WTC11 (cell line): ENCODE data around the gene ATP2B3. TPM values are rescaled to one million over a fixed set of nuclear protein-coding genes. Genes with fewer than 3 reads are reported as not detected.

ENCODE experiments used
- ATAC-seq: fragments of 200-7000 bp; cut with Tn5 transposase; 2 replicates; pipeline ENCODE4 v1.10.0; 2021; ENCODE audit warnings: mild to moderate bottlenecking, moderate library complexity
- CTCF ChIA-PET: fragments of 300-600 bp; sonication (Branson Sonifier 250); formaldehyde crosslinking; loops from one replicate; lab custom pipeline; 2021; ENCODE audit warnings: antibody characterized with exemption; lab: Charles Lee
- POLR2A ChIA-PET: fragments of 350-600 bp; sonication (Branson Sonifier 250); formaldehyde crosslinking; loops from one replicate; lab custom pipeline; 2021; ENCODE audit warnings: antibody characterized with exemption; lab: Charles Lee
- DNase-seq: peaks from one replicate; pipeline ENCODE4 v3.0.0; 2021; ENCODE audit warnings: low spot score
- H3K27ac Mint-ChIP-seq: 2 replicates; pipeline ENCODE4 v1.8.0; 2021; ENCODE audit warnings: mixed read lengths
- H3K27me3 Mint-ChIP-seq: 2 replicates; pipeline ENCODE4 v1.8.0; 2021; ENCODE audit warnings: low read depth, mild to moderate bottlenecking, moderate library complexity, mixed read lengths
- H3K36me3 Mint-ChIP-seq: 2 replicates; pipeline ENCODE4 v1.8.0; 2021; ENCODE audit warnings: mixed read lengths
- H3K4me1 Mint-ChIP-seq: 2 replicates; pipeline ENCODE4 v1.8.0; 2022; ENCODE audit warnings: mixed read lengths
- H3K4me3 Mint-ChIP-seq: 2 replicates; pipeline ENCODE4 v1.8.0; 2021; ENCODE audit warnings: mild to moderate bottlenecking, moderate library complexity, mixed read lengths
- H3K9me3 Mint-ChIP-seq: 2 replicates; pipeline ENCODE4 v1.8.0; 2021; ENCODE audit warnings: mixed read lengths
- FOXK1 ChIP-seq: sonication (generic); formaldehyde crosslinking; IDR thresholded peaks from 2 replicates; pipeline ENCODE4 v1.8.0; 2022; ENCODE audit warnings: mild to moderate bottlenecking, moderate library complexity, missing genetic modification reagents
- IRF2 ChIP-seq: sonication (generic); formaldehyde crosslinking; IDR thresholded peaks from 2 replicates; pipeline ENCODE4 v1.8.0; 2022; ENCODE audit warnings: low read depth, missing genetic modification reagents, borderline replicate concordance
- NFYB ChIP-seq: sonication (generic); formaldehyde crosslinking; conservative IDR thresholded peaks from 2 replicates; pipeline ENCODE4 v1.8.0; 2022; ENCODE audit warnings: low read depth, missing genetic modification reagents
- NR1H2 ChIP-seq: sonication (generic); formaldehyde crosslinking; IDR thresholded peaks from 2 replicates; pipeline ENCODE4 v1.9.0; 2021; ENCODE audit warnings: mild to moderate bottlenecking, moderate library complexity, missing genetic modification reagents
- RELA ChIP-seq: sonication (generic); formaldehyde crosslinking; IDR thresholded peaks from 2 replicates; pipeline ENCODE4 v1.8.1; 2022; ENCODE audit warnings: missing genetic modification reagents, mild to moderate bottlenecking, borderline replicate concordance
- SMAD4 ChIP-seq: sonication (generic); formaldehyde crosslinking; IDR thresholded peaks from 2 replicates; pipeline ENCODE4 v1.8.0; 2022; ENCODE audit warnings: mild to moderate bottlenecking, missing genetic modification reagents
- SP1 ChIP-seq: sonication (generic); formaldehyde crosslinking; conservative IDR thresholded peaks from 2 replicates; pipeline ENCODE4 v1.8.1; 2022; ENCODE audit warnings: missing genetic modification reagents
- TEAD1 ChIP-seq: sonication (generic); formaldehyde crosslinking; IDR thresholded peaks from 2 replicates; pipeline ENCODE4 v1.8.0; 2022; ENCODE audit warnings: mild to moderate bottlenecking, missing genetic modification reagents
- TP53 ChIP-seq: sonication (generic); formaldehyde crosslinking; IDR thresholded peaks from 2 replicates; pipeline ENCODE4 v1.8.1; 2023; ENCODE audit warnings: mild to moderate bottlenecking, missing genetic modification reagents
- ZBTB21 ChIP-seq: sonication (generic); formaldehyde crosslinking; IDR thresholded peaks from 2 replicates; pipeline ENCODE4 v1.8.1; 2023; ENCODE audit warnings: mild to moderate bottlenecking, missing genetic modification reagents, borderline replicate concordance
- ZNF263 ChIP-seq: sonication (generic); formaldehyde crosslinking; IDR thresholded peaks from 2 replicates; pipeline ENCODE4 v1.8.1; 2022; ENCODE audit warnings: low read depth, mild to moderate bottlenecking, moderate library complexity, missing genetic modification reagents
- ZNF317 ChIP-seq: sonication (generic); formaldehyde crosslinking; IDR thresholded peaks from 2 replicates; pipeline ENCODE4 v1.8.1; 2023; ENCODE audit warnings: low read depth, mild to moderate bottlenecking, moderate library complexity, missing genetic modification reagents, borderline replicate concordance
- total RNA-seq: library from RNA; stranded (reverse); gene quantifications from 3 replicates; pipeline ENCODE4 v1.2.3, GENCODE V29; 2021
- TF ChIP-seq, protein P1 (sequence below): sonication (generic); formaldehyde crosslinking; IDR thresholded peaks from 2 replicates; pipeline ENCODE4 v1.8.1; 2022; ENCODE audit warnings: mild to moderate bottlenecking, missing genetic modification reagents, moderate library complexity, borderline replicate concordance
- TF ChIP-seq, protein P2 (sequence below): sonication (generic); formaldehyde crosslinking; IDR thresholded peaks from 2 replicates; pipeline ENCODE4 v1.8.1; 2023; ENCODE audit warnings: mild to moderate bottlenecking, missing genetic modification reagents
- TF ChIP-seq, protein P3 (sequence below): sonication (generic); formaldehyde crosslinking; IDR thresholded peaks from 2 replicates; pipeline ENCODE4 v1.8.0; 2022; ENCODE audit warnings: mild to moderate bottlenecking, missing genetic modification reagents
- TF ChIP-seq, protein P4 (sequence below): fragments of 250-450 bp; sonication (Bioruptor Pico); conservative IDR thresholded peaks from 2 replicates; pipeline ENCODE4 v1.9.0; 2021; ENCODE audit warnings: mild to moderate bottlenecking
- TF ChIP-seq, protein P5 (sequence below): sonication (generic); formaldehyde crosslinking; IDR thresholded peaks from 2 replicates; pipeline ENCODE4 v1.8.0; 2022; ENCODE audit warnings: mild to moderate bottlenecking, missing genetic modification reagents

Gene ATP2B3
- total RNA-seq, 1 experiment from 2014 or later = 0.28 TPM

GRCh38 chrX:153502131-153502530, 15.3 kb upstream of the ATP2B3 start:
- Mint-ChIP-seq H3K27me3 (no peaks in the 10 kb centered on the region), H3K27ac (no peak overlapping the region), H3K4me3 (no peak overlapping the region), H3K9me3 (peaks cover 6% of the 10 kb centered on the region; the same call in 1 of the 2 replicates), H3K36me3 (no peaks in the 10 kb centered on the region), H3K4me1 (no peaks in the 10 kb centered on the region)
- CTCF ChIA-PET = no interaction called here
- POLR2A ChIA-PET = no interaction called here
- TF ChIP-seq NR1H2 (CRISPR knock-in tag) (no peak), SMAD4 (CRISPR knock-in tag) (no peak), NFYB (CRISPR knock-in tag) (no peak), ZNF263 (CRISPR knock-in tag) (no peak), RELA (CRISPR knock-in tag) (no peak), TP53 (no peak), SP1 (CRISPR knock-in tag) (no peak), IRF2 (CRISPR knock-in tag) (no peak), ZBTB21 (CRISPR knock-in tag) (no peak), TEAD1 (CRISPR knock-in tag) (no peak), FOXK1 (CRISPR knock-in tag) (no peak)
- TF ChIP-seq, protein P1, sequence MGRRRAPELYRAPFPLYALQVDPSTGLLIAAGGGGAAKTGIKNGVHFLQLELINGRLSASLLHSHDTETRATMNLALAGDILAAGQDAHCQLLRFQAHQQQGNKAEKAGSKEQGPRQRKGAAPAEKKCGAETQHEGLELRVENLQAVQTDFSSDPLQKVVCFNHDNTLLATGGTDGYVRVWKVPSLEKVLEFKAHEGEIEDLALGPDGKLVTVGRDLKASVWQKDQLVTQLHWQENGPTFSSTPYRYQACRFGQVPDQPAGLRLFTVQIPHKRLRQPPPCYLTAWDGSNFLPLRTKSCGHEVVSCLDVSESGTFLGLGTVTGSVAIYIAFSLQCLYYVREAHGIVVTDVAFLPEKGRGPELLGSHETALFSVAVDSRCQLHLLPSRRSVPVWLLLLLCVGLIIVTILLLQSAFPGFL = no peak
- TF ChIP-seq, protein P2, sequence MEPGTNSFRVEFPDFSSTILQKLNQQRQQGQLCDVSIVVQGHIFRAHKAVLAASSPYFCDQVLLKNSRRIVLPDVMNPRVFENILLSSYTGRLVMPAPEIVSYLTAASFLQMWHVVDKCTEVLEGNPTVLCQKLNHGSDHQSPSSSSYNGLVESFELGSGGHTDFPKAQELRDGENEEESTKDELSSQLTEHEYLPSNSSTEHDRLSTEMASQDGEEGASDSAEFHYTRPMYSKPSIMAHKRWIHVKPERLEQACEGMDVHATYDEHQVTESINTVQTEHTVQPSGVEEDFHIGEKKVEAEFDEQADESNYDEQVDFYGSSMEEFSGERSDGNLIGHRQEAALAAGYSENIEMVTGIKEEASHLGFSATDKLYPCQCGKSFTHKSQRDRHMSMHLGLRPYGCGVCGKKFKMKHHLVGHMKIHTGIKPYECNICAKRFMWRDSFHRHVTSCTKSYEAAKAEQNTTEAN (CRISPR knock-in tag) = no peak
- TF ChIP-seq, protein P3, sequence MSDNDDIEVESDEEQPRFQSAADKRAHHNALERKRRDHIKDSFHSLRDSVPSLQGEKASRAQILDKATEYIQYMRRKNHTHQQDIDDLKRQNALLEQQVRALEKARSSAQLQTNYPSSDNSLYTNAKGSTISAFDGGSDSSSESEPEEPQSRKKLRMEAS (CRISPR knock-in tag) = no peak
- TF ChIP-seq, protein P4, sequence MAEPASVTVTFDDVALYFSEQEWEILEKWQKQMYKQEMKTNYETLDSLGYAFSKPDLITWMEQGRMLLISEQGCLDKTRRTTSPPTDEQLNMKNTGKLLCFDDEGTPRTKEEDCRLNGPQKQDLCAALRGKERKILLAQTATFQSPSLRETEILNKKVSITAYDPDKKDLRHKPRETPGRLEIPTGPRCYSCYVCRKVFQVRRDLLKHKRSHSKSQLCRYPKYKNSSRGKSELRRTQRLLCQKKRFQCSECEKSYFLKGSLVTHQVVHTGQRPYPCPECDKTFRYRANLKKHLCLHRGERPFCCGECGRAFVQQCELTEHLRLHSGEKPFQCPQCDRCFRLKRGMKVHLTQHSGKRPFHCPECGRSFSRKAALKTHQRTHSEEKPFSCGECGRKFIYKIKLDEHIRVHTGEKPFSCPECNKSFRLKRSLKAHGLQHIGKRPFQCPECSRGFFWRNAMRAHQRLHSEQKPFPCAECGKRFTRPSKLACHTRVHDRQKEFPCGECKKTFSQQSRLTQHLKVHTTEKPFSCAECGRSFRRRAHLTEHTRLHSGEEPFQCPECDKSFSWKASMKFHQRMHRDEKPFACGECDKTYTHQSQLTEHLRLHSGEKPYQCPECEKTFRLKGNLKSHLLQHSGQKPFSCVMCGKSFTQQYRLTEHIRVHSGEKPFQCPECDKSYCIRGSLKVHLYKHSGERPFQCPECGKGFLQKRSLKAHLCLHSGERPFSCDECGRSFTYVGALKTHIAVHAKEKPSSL (CRISPR knock-in tag) = no peak
- ATAC-seq (no peak), DNase-seq (no peak)

DNA sequence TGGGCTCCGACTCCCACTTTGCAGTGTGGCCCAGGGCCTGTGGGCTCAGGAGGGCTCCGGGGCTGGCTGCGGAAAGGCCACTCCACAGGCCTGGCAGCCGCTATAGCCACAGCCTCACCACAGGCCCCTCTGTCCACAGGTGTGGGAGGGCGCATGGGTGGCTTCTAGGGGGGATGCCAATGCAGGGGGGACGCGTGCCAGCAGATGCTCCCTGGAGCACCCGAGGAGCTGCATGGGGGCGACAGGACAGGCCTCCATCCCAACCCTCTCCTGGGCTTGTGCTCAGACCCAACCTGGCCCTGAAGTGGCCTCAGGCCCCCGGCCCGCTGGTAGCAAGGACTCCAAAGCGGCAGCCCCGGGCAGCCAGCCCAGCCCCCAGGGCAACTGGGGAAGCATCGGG, 14.6 kb upstream of the ATP2B3 start:
- POLR2A ChIA-PET = no interaction called here
- TF ChIP-seq ZNF317 (CRISPR knock-in tag) = no peak
- TF ChIP-seq, protein P5, sequence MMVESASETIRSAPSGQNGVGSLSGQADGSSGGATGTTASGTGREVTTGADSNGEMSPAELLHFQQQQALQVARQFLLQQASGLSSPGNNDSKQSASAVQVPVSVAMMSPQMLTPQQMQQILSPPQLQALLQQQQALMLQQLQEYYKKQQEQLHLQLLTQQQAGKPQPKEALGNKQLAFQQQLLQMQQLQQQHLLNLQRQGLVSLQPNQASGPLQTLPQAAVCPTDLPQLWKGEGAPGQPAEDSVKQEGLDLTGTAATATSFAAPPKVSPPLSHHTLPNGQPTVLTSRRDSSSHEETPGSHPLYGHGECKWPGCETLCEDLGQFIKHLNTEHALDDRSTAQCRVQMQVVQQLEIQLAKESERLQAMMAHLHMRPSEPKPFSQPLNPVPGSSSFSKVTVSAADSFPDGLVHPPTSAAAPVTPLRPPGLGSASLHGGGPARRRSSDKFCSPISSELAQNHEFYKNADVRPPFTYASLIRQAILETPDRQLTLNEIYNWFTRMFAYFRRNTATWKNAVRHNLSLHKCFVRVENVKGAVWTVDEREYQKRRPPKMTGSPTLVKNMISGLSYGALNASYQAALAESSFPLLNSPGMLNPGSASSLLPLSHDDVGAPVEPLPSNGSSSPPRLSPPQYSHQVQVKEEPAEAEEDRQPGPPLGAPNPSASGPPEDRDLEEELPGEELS (CRISPR knock-in tag) = no peak
- Mint-ChIP-seq H3K36me3 (no peaks in the 10 kb centered on the region), H3K27me3 (no peaks in the 10 kb centered on the region), H3K4me3 (no peak overlapping the region), H3K9me3 (peaks cover 6% of the 10 kb centered on the region; the same call in 1 of the 2 replicates), H3K4me1 (no peaks in the 10 kb centered on the region), H3K27ac (no peak overlapping the region)
- DNase-seq (no peak), ATAC-seq (no peak)
- CTCF ChIA-PET = no interaction called here
